Adipose tissue (tissue), 3 donors: ENCODE data around the gene GTF2F2. TPM values are rescaled to one million over a fixed set of nuclear protein-coding genes. Genes with fewer than 3 reads are reported as not detected.
"Not testable (repeated sequence)": the region's sequence is repeated elsewhere in the genome, so short reads cannot be mapped to it uniquely, and the experiment has no call there.

Source experiments
- H3K27ac ChIP-seq: one replicate; pipeline ENCODE4 v1.5.1; 2013; ENCODE audit warnings: low read depth, low read length
- WGBS, 3 donors: extraction: QIAGEN DNeasy Blood & Tissue Kit; methylation state at CpG; one replicate each; pipeline ENCODE4 v1.1.7; 2013; 5-methylcytosine and 5-hydroxymethylcytosine counted together
- polyA plus RNA-seq, 3 donors: library from polyadenylated mRNA; stranded (reverse); fragments of 200-250 nt; gene quantifications; one replicate each; pipeline ENCODE4 v1.2.3, GENCODE V29; 2013
- donor health status: healthy with polysubstance abuse.
- donor health status: Bipolar disorder and iron deficiency.
- donor health status: healthy.

The GTF2F2 gene
- polyA plus RNA-seq, 3 donors: 8.1 to 12.5 (median 9.1) TPM

- WGBS, 3 donors: 67 to 85% (median 85%) methylated on average over 1 of the region's 1 CpG
- no peak overlapping the region for H3K27ac ChIP-seq
Measured at GRCh38 chr13:45162821-45163220, 42.5 kb downstream of the GTF2F2 start.

DNA sequence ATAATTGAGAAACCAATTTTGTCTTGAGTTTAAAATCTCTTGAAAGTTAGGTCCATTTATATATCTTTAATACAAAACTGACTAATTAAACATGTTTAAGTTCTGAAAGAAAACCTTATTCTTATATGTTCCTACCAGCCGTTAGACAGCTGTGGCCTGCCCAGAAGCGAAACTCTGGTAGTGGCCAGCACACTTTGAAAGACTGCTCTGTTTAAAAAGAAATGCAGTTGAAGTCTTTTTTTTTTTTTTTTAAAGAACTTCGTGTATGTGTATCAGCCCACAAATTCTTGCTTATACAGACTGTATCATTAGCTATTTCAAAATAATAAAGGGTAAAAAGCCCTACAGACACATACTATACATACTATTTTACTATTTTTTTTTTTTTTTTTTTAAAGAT, 46.5 kb downstream of the GTF2F2 start:
- 88 to 95% (median 94%) methylated on average over 3 of the region's 3 CpGs for WGBS, 3 donors
- no peak overlapping the region for H3K27ac ChIP-seq

- 69 to 89% (median 86%) methylated on average over 12 of the region's 12 CpGs for WGBS, 3 donors
- H3K27ac ChIP-seq: no peak overlapping the region
Measured at GRCh38 chr13:45167611-45168554, 47.6 kb downstream of the GTF2F2 start.

- WGBS, 3 donors: 64 to 78% (median 76%) methylated on average over 2 of the region's 2 CpGs
- H3K27ac ChIP-seq: no peak overlapping the region
Measured at GRCh38 chr13:45168555-45168930, 48.2 kb downstream of the GTF2F2 start.

- no peak overlapping the region for H3K27ac ChIP-seq
Measured at GRCh38 chr13:45174478-45174877, 54.2 kb downstream of the GTF2F2 start.

DNA sequence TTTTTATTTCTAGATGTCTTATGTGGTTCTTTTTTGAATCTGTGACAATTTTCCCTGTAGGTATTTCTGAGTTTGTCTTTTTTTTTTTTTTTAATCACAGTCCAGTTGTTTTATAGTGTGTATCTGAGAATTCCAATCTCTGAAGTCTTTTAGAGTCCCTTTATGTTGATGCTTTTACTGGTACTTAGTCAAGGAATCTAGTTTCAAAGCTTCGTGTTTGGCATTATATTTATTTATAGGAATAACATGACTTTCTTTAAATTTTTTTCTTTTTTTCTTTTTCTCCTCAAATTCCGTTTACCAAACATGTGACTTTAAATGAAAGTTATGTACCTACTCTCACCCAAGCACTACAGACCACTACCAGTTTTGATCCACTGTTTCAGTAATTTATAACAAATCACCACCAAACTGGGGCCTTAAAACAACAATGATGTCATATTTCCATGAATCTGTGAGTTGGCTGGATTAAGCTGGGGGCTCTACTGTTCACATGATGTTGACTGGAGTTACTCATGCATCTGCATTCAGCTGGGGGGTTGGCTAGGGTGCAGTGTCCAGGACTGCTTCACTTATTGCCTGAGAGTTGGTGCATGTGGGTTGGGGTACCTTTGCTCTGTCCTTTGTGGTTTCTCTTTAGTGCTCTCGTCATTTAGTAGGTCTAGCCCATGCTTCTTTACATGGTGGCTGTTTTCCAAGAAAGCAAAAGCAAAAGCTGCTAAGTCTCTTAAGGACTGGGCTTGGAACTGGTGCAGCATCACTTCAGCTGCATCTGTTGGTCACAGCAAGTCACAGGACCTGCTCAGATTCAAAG, 58.2 kb downstream of the GTF2F2 start:
- 84 to 90% (median 88%) methylated on average over 3 of the region's 3 CpGs for WGBS, 3 donors
- no peak overlapping the region for H3K27ac ChIP-seq

- no peak overlapping the region for H3K27ac ChIP-seq
Measured at GRCh38 chr13:45179428-45179827, 59.1 kb downstream of the GTF2F2 start.

DNA sequence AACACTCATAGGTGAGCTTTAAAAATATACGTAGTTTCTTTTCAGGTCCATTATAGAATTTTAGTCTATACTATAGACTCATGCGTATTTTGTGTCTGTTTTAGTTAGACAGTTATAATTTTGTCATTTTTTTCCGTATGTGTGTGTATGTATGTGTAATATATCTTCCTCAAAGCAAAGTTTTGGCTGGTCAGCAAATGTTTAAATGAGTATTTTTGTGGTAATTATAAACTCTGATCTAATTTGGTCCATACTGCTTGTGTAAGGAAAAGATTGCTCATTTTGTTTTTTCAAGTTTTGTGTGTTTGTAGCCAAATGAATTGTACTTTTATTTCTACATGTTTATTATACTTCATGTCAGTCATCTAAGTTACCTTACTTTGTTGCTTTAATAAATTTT, 60.0 kb downstream of the GTF2F2 start:
- H3K27ac ChIP-seq: no peak overlapping the region
- WGBS, 3 donors: 83 to 85% (median 85%) methylated on average over 3 of the region's 3 CpGs

GRCh38 chr13:45180713-45181601, 60.6 kb downstream of the GTF2F2 start:
- no peak overlapping the region for H3K27ac ChIP-seq
- WGBS, 3 donors: 91 to 97% (median 96%) methylated on average over 7 of the region's 7 CpGs

- H3K27ac ChIP-seq: no peak overlapping the region
- 95 to 98% (median 97%) methylated on average over 5 of the region's 5 CpGs for WGBS, 3 donors
Measured at GRCh38 chr13:45184693-45185092, 64.4 kb downstream of the GTF2F2 start.

- no peak overlapping the region for H3K27ac ChIP-seq
- WGBS, 3 donors: 92 to 97% (median 96%) methylated on average over 2 of the region's 2 CpGs
Measured at GRCh38 chr13:45185286-45185685, 65.0 kb downstream of the GTF2F2 start.

- 90 to 98% (median 98%) methylated on average over 4 of the region's 4 CpGs for WGBS, 3 donors
- not testable (repeated sequence) for H3K27ac ChIP-seq
Measured at GRCh38 chr13:45189077-45189476, 68.8 kb downstream of the GTF2F2 start.

- not testable (repeated sequence) for H3K27ac ChIP-seq
Measured at GRCh38 chr13:45189511-45189910, 69.2 kb downstream of the GTF2F2 start.

GRCh38 chr13:45191874-45192273, 71.6 kb downstream of the GTF2F2 start:
- 15 to 96% (median 89%) methylated on average over 1 of the region's 1 CpG for WGBS, 3 donors
- H3K27ac ChIP-seq: no peak overlapping the region

GRCh38 chr13:45194081-45194939, 74.0 kb downstream of the GTF2F2 start:
- no peak overlapping the region for H3K27ac ChIP-seq
- 65 to 70% (median 69%) methylated on average over 15 of the region's 15 CpGs for WGBS, 3 donors

- H3K27ac ChIP-seq: no peak overlapping the region
- 87 to 97% (median 97%) methylated on average over 1 of the region's 1 CpG for WGBS, 3 donors
Measured at GRCh38 chr13:45195421-45195820, 75.1 kb downstream of the GTF2F2 start.

DNA sequence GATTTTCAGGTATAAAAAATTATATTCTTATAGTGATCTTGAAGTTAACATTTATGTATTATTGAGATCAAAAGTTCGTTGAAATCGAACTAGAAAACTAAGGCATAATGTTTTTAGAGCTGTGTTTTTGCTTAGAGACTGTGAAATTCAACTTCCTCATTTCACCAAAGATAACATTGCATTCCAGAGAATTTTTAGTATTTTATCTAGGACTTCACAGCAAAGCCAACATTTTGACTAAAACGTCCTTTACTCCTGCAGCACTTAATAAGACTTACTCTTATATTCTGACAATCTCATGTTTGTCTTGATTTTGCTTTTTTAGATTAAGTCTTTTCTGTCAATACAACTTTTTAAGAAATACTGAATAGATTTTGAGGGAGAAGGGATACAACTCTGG, 75.8 kb downstream of the GTF2F2 start:
- H3K27ac ChIP-seq: no peak overlapping the region
- 35 to 57% (median 47%) methylated on average over 3 of the region's 3 CpGs for WGBS, 3 donors

GRCh38 chr13:45196622-45197021, 76.3 kb downstream of the GTF2F2 start:
- H3K27ac ChIP-seq: no peak overlapping the region
- WGBS, 3 donors: 62 to 75% (median 72%) methylated on average over 1 of the region's 1 CpG
